Activated CD4-positive, alpha-beta T cell treated with anti-CD3 and anti-CD28 coated beads, Interleukin-2, amount 10 ng/mL, durations not matched to agents 24 days and 14 days (primary cell): ENCODE measurements around the gene EMILIN2. TPM values are rescaled to one million over a fixed set of nuclear protein-coding genes. Genes with fewer than 3 reads are reported as not detected.

Experiments
- DNase-seq: peaks from one replicate; pipeline ENCODE4 v3.0.0; 2022
- H3K27ac Mint-ChIP-seq: one replicate; pipeline ENCODE4 v1.8.0; 2022; ENCODE audit warnings: mild to moderate bottlenecking, mixed read lengths
- H3K27me3 Mint-ChIP-seq: one replicate; pipeline ENCODE4 v1.8.0; 2022; ENCODE audit warnings: mixed read lengths
- H3K36me3 Mint-ChIP-seq: one replicate; pipeline ENCODE4 v1.8.0; 2022; ENCODE audit warnings: low read depth, mild to moderate bottlenecking, mixed read lengths
- H3K4me1 Mint-ChIP-seq: one replicate; pipeline ENCODE4 v1.8.0; 2021; ENCODE audit warnings: mixed read lengths
- H3K4me3 Mint-ChIP-seq: one replicate; pipeline ENCODE4 v1.8.0; 2022; ENCODE audit warnings: mild to moderate bottlenecking, moderate library complexity, mixed read lengths
- H3K9me3 Mint-ChIP-seq: one replicate; pipeline ENCODE4 v1.8.0; 2021; ENCODE audit warnings: mixed read lengths
- intact Hi-C: fragments of 100-400 bp; cut with micrococcal nuclease; formaldehyde crosslinking; loops from one replicate; pipeline ENCODE4 v1.15.1; 2023
- total RNA-seq: library from RNA; stranded (reverse); gene quantifications from 2 replicates; pipeline ENCODE4 v1.2.3, GENCODE V29; 2022

Gene EMILIN2
- total RNA-seq, 1 donor from 2014 or later, result 35.5 TPM

DNA sequence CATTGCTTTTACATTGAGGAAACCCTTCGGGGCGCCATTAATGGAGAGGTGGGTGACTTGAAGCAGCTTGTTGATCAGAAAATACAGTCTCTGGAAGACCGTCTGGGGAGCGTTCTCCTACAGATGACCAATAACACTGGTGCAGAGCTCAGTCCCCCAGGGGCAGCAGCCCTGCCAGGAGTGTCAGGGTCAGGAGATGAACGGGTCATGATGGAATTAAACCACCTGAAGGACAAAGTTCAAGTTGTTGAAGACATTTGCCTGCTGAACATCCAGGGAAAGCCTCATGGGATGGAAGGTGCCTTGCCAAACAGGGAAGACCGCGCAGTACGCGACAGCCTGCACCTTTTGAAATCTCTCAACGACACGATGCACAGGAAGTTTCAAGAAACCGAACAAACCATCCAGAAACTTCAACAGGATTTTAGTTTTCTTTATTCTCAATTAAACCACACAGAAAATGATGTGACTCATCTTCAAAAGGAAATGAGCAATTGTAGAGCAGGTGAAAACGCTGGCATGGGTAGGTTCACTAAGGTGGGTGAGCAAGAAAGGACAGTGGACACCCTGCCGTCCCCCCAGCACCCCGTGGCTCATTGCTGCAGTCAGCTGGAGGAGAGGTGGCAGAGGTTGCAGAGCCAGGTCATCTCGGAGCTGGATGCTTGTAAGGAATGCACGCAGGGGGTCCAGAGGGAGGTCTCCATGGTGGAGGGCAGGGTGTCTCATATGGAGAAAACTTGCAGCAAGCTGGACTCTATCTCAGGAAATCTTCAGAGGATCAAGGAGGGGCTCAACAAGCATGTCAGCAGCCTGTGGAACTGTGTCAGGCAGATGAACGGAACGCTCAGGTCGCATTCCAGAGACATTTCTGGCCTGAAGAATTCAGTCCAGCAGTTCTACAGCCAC, 45.0 kb downstream of the EMILIN2 start:
- Mint-ChIP-seq H3K9me3 (peaks cover 8% of the 10 kb centered on the region), H3K27ac (peak overlapping the region; percentile 46), H3K27me3 (no peaks in the 10 kb centered on the region), H3K4me1 (peaks cover 31% of the 10 kb centered on the region), H3K36me3 (peaks cover 25% of the 10 kb centered on the region), H3K4me3 (peak overlapping the region; percentile 74)
- DNase-seq, result peak; percentile 67
- intact Hi-C loops, result no loop called here

DNA sequence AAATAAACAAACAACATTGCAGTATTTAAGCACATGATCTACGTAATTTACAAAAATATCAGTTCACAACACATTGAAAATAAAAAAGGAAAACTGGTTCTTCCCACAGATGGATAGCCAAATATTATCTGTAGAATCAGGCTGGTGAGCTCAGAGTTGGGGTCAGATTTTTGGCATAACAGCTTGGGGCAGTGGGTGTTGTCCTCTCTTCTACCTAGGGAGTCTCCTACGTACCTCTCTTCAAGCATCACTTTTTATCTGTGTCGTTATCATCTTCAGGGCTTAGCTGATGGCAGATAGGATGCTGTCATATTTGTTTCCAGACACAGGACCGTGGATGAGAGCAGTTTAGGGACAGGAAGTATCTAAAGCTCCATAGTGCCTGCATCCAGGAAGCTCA, 46.2 kb downstream of the EMILIN2 start:
- peak overlapping the region; percentile 40 for H3K27ac Mint-ChIP-seq
- H3K27me3 Mint-ChIP-seq, result no peaks in the 10 kb centered on the region
- intact Hi-C loops, result no loop called here
- peaks cover 35% of the 10 kb centered on the region for H3K4me1 Mint-ChIP-seq
- peaks cover 3% of the 10 kb centered on the region for H3K9me3 Mint-ChIP-seq
- peaks cover 19% of the 10 kb centered on the region for H3K36me3 Mint-ChIP-seq
- DNase-seq, result no peak
- H3K4me3 Mint-ChIP-seq, result peak overlapping the region; percentile 24

DNA sequence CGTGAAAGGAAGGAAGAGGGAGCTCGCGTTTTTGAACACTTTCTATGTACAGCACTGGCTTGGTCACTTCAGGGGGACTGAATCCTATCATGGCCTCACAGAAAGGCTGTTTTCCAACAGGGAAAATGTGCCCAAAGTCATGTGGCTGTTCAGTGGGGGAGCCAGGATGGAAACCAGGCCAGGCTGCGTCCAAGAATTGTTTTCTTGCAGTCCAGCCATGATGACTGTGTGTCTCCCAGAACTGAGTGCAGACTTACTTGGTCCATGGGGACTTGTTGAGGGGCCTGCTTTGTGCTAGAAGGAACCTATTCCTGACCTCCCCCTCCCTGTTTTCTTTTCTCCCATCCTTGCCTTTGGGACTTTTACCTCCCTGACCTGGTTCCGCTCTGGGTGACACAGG, 46.9 kb downstream of the EMILIN2 start:
- DNase-seq, result no peak
- Mint-ChIP-seq H3K9me3 (no peaks in the 10 kb centered on the region), H3K27ac (no peak overlapping the region), H3K36me3 (peaks cover 17% of the 10 kb centered on the region), H3K4me3 (no peak overlapping the region), H3K4me1 (peaks cover 40% of the 10 kb centered on the region), H3K27me3 (no peaks in the 10 kb centered on the region)
- intact Hi-C loops, result no loop called here

GRCh38 chr18:2894131-2894840, 47.5 kb downstream of the EMILIN2 start:
- Mint-ChIP-seq H3K36me3 (peaks cover 17% of the 10 kb centered on the region), H3K27ac (no peak overlapping the region), H3K27me3 (no peaks in the 10 kb centered on the region), H3K9me3 (no peaks in the 10 kb centered on the region), H3K4me1 (peaks cover 40% of the 10 kb centered on the region), H3K4me3 (no peak overlapping the region)
- no peak for DNase-seq
- intact Hi-C loops, result no loop called here

- peaks cover 17% of the 10 kb centered on the region for H3K36me3 Mint-ChIP-seq
- intact Hi-C loops, result no loop called here
- no peak overlapping the region for H3K27ac Mint-ChIP-seq
- no peaks in the 10 kb centered on the region for H3K9me3 Mint-ChIP-seq
- no peak for DNase-seq
- peaks cover 37% of the 10 kb centered on the region for H3K4me1 Mint-ChIP-seq
- no peak overlapping the region for H3K4me3 Mint-ChIP-seq
- no peaks in the 10 kb centered on the region for H3K27me3 Mint-ChIP-seq
Observed at GRCh38 chr18:2894841-2895370, 48.1 kb downstream of the EMILIN2 start.

DNA sequence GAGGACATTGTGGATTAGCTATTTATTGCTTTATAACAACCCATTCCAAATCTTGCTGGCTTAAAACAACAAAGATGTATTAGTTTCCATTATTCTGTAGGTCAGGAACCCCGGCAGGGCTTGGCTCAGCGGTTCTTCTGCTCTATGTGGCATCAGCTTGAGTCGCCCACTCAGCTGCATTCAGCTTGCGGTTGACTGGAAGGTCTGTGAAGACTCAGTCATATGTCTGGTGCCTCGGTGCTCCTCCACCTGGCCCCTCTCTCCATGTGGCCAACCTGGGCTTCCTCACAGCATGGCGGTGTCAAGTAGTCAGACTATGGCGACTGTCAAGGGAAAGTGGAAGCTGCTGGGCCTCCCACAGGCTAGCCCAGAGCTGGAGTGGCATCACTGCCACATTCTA, 48.6 kb downstream of the EMILIN2 start:
- Mint-ChIP-seq H3K4me3 (no peak overlapping the region), H3K27ac (no peak overlapping the region), H3K9me3 (no peaks in the 10 kb centered on the region), H3K36me3 (peaks cover 14% of the 10 kb centered on the region), H3K27me3 (no peaks in the 10 kb centered on the region), H3K4me1 (peaks cover 32% of the 10 kb centered on the region)
- intact Hi-C loops, result no loop called here
- no peak for DNase-seq

DNA sequence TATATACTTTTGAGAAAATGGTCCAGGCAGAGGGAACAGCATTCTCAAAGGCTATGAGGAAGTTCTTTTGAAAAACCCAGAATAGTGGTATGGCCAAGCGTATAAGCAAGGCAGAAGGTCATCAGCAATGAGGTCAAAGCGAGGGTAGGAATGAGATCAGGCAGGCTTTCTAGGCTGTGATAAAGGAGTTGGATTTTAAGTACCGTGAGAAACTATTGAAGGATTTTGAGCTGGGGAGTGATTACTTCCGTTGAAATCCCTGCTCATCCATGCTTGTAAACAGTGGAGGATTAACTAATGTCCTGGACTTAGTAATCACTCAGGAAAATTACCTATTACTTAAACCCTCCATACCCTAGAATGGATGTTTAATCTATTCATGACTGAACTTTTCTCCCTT, 50.2 kb downstream of the EMILIN2 start:
- intact Hi-C loops, result no loop called here
- H3K36me3 Mint-ChIP-seq, result peaks cover 9% of the 10 kb centered on the region
- no peaks in the 10 kb centered on the region for H3K27me3 Mint-ChIP-seq
- H3K4me3 Mint-ChIP-seq, result no peak overlapping the region
- no peak for DNase-seq
- H3K27ac Mint-ChIP-seq, result no peak overlapping the region
- peaks cover 16% of the 10 kb centered on the region for H3K4me1 Mint-ChIP-seq
- H3K9me3 Mint-ChIP-seq, result no peaks in the 10 kb centered on the region

DNA sequence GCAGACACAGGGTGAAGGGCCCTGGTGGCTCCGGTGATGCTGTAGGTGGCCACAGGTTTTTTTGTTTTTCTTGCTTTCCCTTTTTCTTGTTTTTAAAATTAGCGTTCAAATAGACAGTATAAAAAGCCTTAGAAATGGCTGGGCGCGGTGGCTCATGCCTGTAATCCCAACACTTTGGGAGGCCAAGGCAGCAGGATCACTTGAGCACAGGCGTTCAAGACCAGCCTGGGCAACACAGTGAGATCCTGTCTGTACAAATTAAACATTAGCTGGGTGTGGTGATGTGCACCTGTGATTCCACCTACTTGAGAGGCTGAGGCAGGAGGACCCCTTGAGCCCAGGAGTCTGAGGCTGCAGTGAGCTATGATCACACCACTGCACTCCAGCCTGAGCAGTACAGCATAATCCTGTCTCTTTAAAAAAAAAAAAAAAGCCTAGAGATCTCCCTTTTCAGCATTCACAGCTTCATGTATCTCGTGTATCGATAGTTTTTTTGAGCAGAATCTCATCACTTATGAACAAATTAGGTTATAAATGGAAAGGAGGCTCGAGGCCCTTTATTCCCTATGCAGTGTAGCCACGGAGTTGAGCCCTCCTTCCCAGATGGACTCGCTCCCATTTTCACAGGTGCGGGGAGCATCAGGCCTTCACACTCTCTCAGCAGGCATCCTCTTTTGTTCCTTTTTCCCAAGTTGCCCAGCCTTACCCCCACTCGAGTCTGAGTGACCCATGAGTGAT, 50.8 kb downstream of the EMILIN2 start:
- H3K27ac Mint-ChIP-seq, result no peak overlapping the region
- H3K9me3 Mint-ChIP-seq, result no peaks in the 10 kb centered on the region
- no peaks in the 10 kb centered on the region for H3K27me3 Mint-ChIP-seq
- intact Hi-C loops, result no loop called here
- H3K36me3 Mint-ChIP-seq, result peaks cover 7% of the 10 kb centered on the region
- no peak overlapping the region for H3K4me3 Mint-ChIP-seq
- DNase-seq, result no peak
- H3K4me1 Mint-ChIP-seq, result peaks cover 13% of the 10 kb centered on the region

- intact Hi-C loops, result no loop called here
- H3K4me1 Mint-ChIP-seq, result peaks cover 10% of the 10 kb centered on the region
Observed at GRCh38 chr18:2898186-2898640, 51.4 kb downstream of the EMILIN2 start.

GRCh38 chr18:2900684-2901422, 54.0 kb downstream of the EMILIN2 start:
- H3K9me3 Mint-ChIP-seq, result no peaks in the 10 kb centered on the region
- no peaks in the 10 kb centered on the region for H3K27me3 Mint-ChIP-seq
- H3K4me3 Mint-ChIP-seq, result no peak overlapping the region
- H3K4me1 Mint-ChIP-seq, result peaks cover 11% of the 10 kb centered on the region
- intact Hi-C loops, result loop anchor here (10.0 kb wide), 1 partner anchor 206 kb away; no protein-coding TSS in a partner anchor
- DNase-seq, result no peak
- no peaks in the 10 kb centered on the region for H3K36me3 Mint-ChIP-seq
- H3K27ac Mint-ChIP-seq, result no peak overlapping the region

More at GRCh38 chr18:2898186-2898640, 51.4 kb downstream of the EMILIN2 start:
- Mint-ChIP-seq H3K9me3 (no peaks in the 10 kb centered on the region), H3K36me3 (peaks cover 5% of the 10 kb centered on the region), H3K4me3 (no peak overlapping the region), H3K27ac (no peak overlapping the region), H3K27me3 (no peaks in the 10 kb centered on the region)
- DNase-seq, result no peak

DNA sequence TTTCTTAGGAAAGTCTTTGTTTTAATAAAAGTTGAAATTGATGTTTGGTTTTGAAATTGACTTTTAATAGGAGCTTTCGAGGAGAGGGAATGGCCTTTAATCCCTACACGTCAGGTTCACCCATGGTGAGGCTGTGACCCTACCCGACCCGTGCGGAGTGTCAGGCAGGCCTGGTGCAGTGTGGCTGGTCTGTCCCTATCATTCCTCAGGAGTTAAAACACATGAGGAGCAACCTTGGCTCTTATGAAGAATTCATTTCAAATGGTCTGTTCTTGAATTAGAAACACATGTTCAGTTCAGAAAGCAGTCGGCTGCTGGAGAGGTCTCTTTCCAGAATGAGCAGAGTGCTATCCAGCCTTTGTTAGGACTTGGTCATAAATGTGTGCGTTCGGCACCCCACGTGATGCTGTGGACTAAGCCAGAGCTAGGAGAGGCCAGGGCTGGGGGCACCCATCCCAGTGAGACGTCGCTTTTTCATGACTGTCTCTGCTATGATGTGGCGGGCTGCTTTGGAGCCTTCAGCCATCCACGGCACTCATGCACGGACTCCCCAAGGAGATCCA, 54.7 kb downstream of the EMILIN2 start:
- H3K36me3 Mint-ChIP-seq, result no peaks in the 10 kb centered on the region
- no peaks in the 10 kb centered on the region for H3K9me3 Mint-ChIP-seq
- DNase-seq, result no peak
- peaks cover 11% of the 10 kb centered on the region for H3K4me1 Mint-ChIP-seq
- intact Hi-C loops, result loop anchor here (10.0 kb wide), 1 partner anchor 207 kb away; no protein-coding TSS in a partner anchor
- H3K27me3 Mint-ChIP-seq, result no peaks in the 10 kb centered on the region
- no peak overlapping the region for H3K4me3 Mint-ChIP-seq
- H3K27ac Mint-ChIP-seq, result no peak overlapping the region

- Mint-ChIP-seq H3K27me3 (no peaks in the 10 kb centered on the region), H3K9me3 (no peaks in the 10 kb centered on the region), H3K4me3 (no peak overlapping the region), H3K36me3 (no peaks in the 10 kb centered on the region), H3K4me1 (peaks cover 14% of the 10 kb centered on the region), H3K27ac (no peak overlapping the region)
- no peak for DNase-seq
- intact Hi-C loops, result loop anchor here (10.0 kb wide), 1 partner anchor 208 kb away; no protein-coding TSS in a partner anchor
Observed at GRCh38 chr18:2902327-2902726, 55.5 kb downstream of the EMILIN2 start.
